SU-DHL-6 (cell line): ENCODE results near the gene TOMM34.
A peak's percentile ranks its signal among the peaks of the same experiment; 100 is the strongest.

ENCODE experiments used
- H2AFZ ChIP-seq: fragments of 200-600 bp; sonication (generic); 2 replicates; pipeline ENCODE4 v1.6.1; 2014; ENCODE audit warnings: low read depth, mild to moderate bottlenecking, moderate library complexity, mixed read lengths, antibody characterized with exemption, low read length; ENCODE audit not compliant: severe bottlenecking
- H3F3A ChIP-seq: fragments of 200-600 bp; shearing (Covaris generic); 2 replicates; pipeline ENCODE4 v1.6.0; 2016; ENCODE audit warnings: antibody characterized with exemption, mild to moderate bottlenecking; ENCODE audit not compliant: insufficient read depth
- H3K27ac ChIP-seq: fragments of 200-600 bp; sonication (generic); 2 replicates; pipeline ENCODE4 v1.5.1; 2016; ENCODE audit warnings: low read depth, mild to moderate bottlenecking, low read length, moderate library complexity, mixed read lengths
- H3K27me3 ChIP-seq: fragments of 200-600 bp; sonication (generic), shearing (Covaris generic); 2 replicates; pipeline ENCODE4 v1.6.0; 2014; ENCODE audit warnings: mild to moderate bottlenecking, low read length
- H3K36me3 ChIP-seq: fragments of 200-600 bp; sonication (generic); 2 replicates; pipeline ENCODE4 v1.6.1; 2014; ENCODE audit warnings: mild to moderate bottlenecking, low read length, mixed read lengths
- H3K4me2 ChIP-seq: fragments of 300-600, 200-600 bp; shearing (Covaris generic), sonication (generic); 2 replicates; pipeline ENCODE4 v1.6.0; 2014; ENCODE audit warnings: low read length, low read depth, mild to moderate bottlenecking; ENCODE audit not compliant: poor library complexity, severe bottlenecking
- H3K4me3 ChIP-seq: fragments of 200-600 bp; sonication (generic); 2 replicates; pipeline ENCODE4 v1.5.1; 2014; ENCODE audit warnings: antibody characterized with exemption, low read length, mild to moderate bottlenecking, mixed read lengths; ENCODE audit not compliant: insufficient read depth, poor library complexity, severe bottlenecking
- H3K79me2 ChIP-seq: fragments of 200-600 bp; sonication (generic); 2 replicates; pipeline ENCODE4 v1.6.1; 2014; ENCODE audit warnings: mild to moderate bottlenecking, low read length, moderate library complexity; ENCODE audit not compliant: insufficient read depth
- H3K9ac ChIP-seq: fragments of 200-600 bp; sonication (generic); 2 replicates; pipeline ENCODE4 v1.7.0; 2014; ENCODE audit warnings: mild to moderate bottlenecking, low read length
- H3K9me2 ChIP-seq: fragments of 200-600 bp; sonication (generic); replicated peaks from 2 replicates; pipeline ENCODE4 v1.6.1; 2014; ENCODE audit warnings: low read length; ENCODE audit not compliant: insufficient read depth
- H3K9me3 ChIP-seq: fragments of 200-600 bp; sonication (generic); 2 replicates; pipeline ENCODE4 v1.6.1; 2014; ENCODE audit warnings: low read length, mixed read lengths; ENCODE audit not compliant: insufficient read depth
- H4K20me1 ChIP-seq: fragments of 200-600 bp; sonication (generic); 2 replicates; pipeline ENCODE4 v1.6.1; 2014; ENCODE audit warnings: low read depth, mild to moderate bottlenecking, antibody characterized with exemption, low read length, moderate library complexity, mixed read lengths
- EZH2phosphoT487 ChIP-seq: fragments of 200-600 bp; sonication (generic), shearing (Covaris generic); conservative IDR thresholded peaks from 2 replicates; pipeline ENCODE4 v1.6.1; 2018; ENCODE audit warnings: mild to moderate bottlenecking, antibody characterized with exemption, low read length, moderate library complexity, mixed read lengths
- TF ChIP-seq, protein P1 (sequence below): fragments of 200-600 bp; sonication (generic); IDR thresholded peaks from one replicate; pipeline ENCODE4 v1.5.1; 2017; ENCODE audit warnings: antibody characterized with exemption, mild to moderate bottlenecking, low read length, moderate library complexity; ENCODE audit not compliant: insufficient read depth, poor library complexity, severe bottlenecking

Gene TOMM34

DNA sequence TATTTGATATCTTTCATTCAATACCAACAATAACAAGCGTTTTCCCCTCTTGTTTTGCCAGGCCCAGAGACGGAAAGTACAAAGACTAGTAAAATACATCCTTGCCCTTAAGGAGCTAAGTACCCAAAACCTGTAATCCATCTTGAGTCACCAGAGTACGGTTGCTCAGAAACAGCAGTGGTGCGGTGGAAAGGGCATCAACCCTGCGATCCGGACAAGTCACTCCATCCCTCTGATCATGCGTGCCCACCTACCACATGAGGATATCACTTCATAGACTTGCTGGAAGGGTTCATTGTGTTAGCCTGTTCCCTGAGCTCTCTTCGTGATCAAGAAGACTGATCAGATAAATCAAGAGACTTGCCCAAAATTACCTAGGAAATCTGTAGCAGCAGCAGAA is 1.9 kb downstream of the TOMM34 start:
- peaks cover 40% of the 10 kb centered on the region for H3K79me2 ChIP-seq
- H3K9ac ChIP-seq, result no peak overlapping the region; the same call in 1 of the 2 replicates
- peaks cover 25% of the 10 kb centered on the region for H3K36me3 ChIP-seq
- TF ChIP-seq EZH2phosphoT487, result no peak
- TF ChIP-seq, protein P1, sequence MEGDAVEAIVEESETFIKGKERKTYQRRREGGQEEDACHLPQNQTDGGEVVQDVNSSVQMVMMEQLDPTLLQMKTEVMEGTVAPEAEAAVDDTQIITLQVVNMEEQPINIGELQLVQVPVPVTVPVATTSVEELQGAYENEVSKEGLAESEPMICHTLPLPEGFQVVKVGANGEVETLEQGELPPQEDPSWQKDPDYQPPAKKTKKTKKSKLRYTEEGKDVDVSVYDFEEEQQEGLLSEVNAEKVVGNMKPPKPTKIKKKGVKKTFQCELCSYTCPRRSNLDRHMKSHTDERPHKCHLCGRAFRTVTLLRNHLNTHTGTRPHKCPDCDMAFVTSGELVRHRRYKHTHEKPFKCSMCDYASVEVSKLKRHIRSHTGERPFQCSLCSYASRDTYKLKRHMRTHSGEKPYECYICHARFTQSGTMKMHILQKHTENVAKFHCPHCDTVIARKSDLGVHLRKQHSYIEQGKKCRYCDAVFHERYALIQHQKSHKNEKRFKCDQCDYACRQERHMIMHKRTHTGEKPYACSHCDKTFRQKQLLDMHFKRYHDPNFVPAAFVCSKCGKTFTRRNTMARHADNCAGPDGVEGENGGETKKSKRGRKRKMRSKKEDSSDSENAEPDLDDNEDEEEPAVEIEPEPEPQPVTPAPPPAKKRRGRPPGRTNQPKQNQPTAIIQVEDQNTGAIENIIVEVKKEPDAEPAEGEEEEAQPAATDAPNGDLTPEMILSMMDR, result no peak
- no peak overlapping the region for H3K4me3 ChIP-seq
- H4K20me1 ChIP-seq, result no peaks in the 10 kb centered on the region; the same call in 1 of the 2 replicates
- H2AFZ ChIP-seq, result no peak overlapping the region
- no peaks in the 10 kb centered on the region for H3K27me3 ChIP-seq
- H3K9me2 ChIP-seq, result no peaks in the 10 kb centered on the region
- peak overlapping the region; percentile 69 for H3K4me2 ChIP-seq
- H3K27ac ChIP-seq, result no peak overlapping the region
- peaks cover 3% of the 10 kb centered on the region; the same call in 1 of the 2 replicates for H3F3A ChIP-seq
- H3K9me3 ChIP-seq, result no peaks in the 10 kb centered on the region

DNA sequence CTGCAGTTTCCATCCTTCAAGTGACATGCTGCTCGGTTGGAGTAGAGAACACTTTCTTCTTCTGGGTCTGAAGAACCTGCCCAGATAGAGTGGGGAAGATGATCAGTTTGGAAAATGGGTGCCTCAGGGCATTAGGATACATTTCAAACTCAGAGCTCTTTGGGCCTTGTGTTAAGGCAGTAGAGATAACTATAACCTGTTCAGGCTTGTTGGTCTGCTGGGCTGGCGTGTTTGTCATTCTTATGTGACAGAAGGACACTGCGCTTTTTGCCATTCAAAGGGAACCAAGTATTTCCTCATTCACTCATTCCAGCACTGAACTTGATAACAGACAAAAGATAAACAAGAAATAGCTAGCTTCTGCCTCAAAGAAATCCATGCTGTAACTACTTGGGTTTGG is 3.8 kb downstream of the TOMM34 start:
- no peak overlapping the region for H3K27ac ChIP-seq

DNA sequence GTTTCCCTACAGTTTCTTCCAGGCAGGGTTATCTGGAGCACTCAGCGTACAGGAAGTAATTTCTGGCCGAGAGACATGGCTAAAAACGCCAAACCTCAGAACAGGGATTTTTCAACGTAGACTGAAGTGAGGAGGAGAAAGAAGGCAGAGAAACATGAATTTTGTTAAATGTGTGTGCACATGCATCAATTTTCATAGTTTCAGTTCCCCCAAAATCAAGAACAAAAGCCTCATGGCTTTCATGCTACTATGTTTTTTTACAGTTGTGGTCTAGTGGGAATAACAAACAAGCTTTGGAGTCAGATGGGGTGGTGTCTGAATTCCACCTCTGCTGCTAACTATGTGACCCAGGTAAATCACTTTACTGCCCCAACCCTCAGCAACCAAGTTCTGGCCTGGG is 4.9 kb downstream of the TOMM34 start:
- no peak overlapping the region for H3K4me3 ChIP-seq
- no peaks in the 10 kb centered on the region for H3F3A ChIP-seq
- no peak overlapping the region for H3K4me2 ChIP-seq
- TF ChIP-seq EZH2phosphoT487, result no peak
- TF ChIP-seq, protein P1, result no peak
- H4K20me1 ChIP-seq, result no peaks in the 10 kb centered on the region; the same call in 1 of the 2 replicates
- peaks cover 30% of the 10 kb centered on the region for H3K36me3 ChIP-seq
- no peak overlapping the region for H3K9ac ChIP-seq
- peak overlapping the region; percentile 8; the same call in 1 of the 2 replicates for H3K27ac ChIP-seq
- H2AFZ ChIP-seq, result no peak overlapping the region
- no peaks in the 10 kb centered on the region for H3K9me3 ChIP-seq
- peaks cover 40% of the 10 kb centered on the region for H3K79me2 ChIP-seq
- H3K9me2 ChIP-seq, result no peaks in the 10 kb centered on the region
- no peaks in the 10 kb centered on the region for H3K27me3 ChIP-seq

More for the DNA sequence above, 3.8 kb downstream of the TOMM34 start:
- H3K4me2 ChIP-seq, result no peak overlapping the region
- no peaks in the 10 kb centered on the region for H3K9me3 ChIP-seq
- H3K27me3 ChIP-seq, result no peaks in the 10 kb centered on the region
- H3K79me2 ChIP-seq, result peaks cover 40% of the 10 kb centered on the region
- peaks cover 3% of the 10 kb centered on the region; the same call in 1 of the 2 replicates for H3F3A ChIP-seq
- TF ChIP-seq, protein P1, result no peak
- no peak for TF ChIP-seq EZH2phosphoT487
- peaks cover 28% of the 10 kb centered on the region for H3K36me3 ChIP-seq
- H4K20me1 ChIP-seq, result no peaks in the 10 kb centered on the region; the same call in 1 of the 2 replicates
- H3K9me2 ChIP-seq, result no peaks in the 10 kb centered on the region
- no peak overlapping the region for H2AFZ ChIP-seq
- no peak overlapping the region for H3K9ac ChIP-seq
- no peak overlapping the region for H3K4me3 ChIP-seq
